ENCODE measurements around the gene CRB1.

Gene CRB1

GRCh38 chr1:197448121-197448779 is 180.2 kb downstream of the CRB1 start:
- DNase-seq (ENCODE audit: low read depth) = no peak
- TF ChIP-seq, protein P1, sequence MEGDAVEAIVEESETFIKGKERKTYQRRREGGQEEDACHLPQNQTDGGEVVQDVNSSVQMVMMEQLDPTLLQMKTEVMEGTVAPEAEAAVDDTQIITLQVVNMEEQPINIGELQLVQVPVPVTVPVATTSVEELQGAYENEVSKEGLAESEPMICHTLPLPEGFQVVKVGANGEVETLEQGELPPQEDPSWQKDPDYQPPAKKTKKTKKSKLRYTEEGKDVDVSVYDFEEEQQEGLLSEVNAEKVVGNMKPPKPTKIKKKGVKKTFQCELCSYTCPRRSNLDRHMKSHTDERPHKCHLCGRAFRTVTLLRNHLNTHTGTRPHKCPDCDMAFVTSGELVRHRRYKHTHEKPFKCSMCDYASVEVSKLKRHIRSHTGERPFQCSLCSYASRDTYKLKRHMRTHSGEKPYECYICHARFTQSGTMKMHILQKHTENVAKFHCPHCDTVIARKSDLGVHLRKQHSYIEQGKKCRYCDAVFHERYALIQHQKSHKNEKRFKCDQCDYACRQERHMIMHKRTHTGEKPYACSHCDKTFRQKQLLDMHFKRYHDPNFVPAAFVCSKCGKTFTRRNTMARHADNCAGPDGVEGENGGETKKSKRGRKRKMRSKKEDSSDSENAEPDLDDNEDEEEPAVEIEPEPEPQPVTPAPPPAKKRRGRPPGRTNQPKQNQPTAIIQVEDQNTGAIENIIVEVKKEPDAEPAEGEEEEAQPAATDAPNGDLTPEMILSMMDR (IDR thresholded peaks at IDR 0.05; ENCODE audit: low read depth, low read length, missing control alignments) = no peak
- in situ Hi-C loops (cut with HindIII; ENCODE audit: low sequenced_read_pairs) = no loop called here
- no peak overlapping the region for H3K4me3 ChIP-seq (ENCODE audit: low read depth, low read length)

GRCh38 chr1:197451381-197451780 is 183.3 kb downstream of the CRB1 start:
- in situ Hi-C loops (cut with HindIII; ENCODE audit: low sequenced_read_pairs) = no loop called here
- DNase-seq (ENCODE audit: low read depth) = no peak
- no peak overlapping the region for H3K4me3 ChIP-seq (ENCODE audit: low read depth, low read length)
- TF ChIP-seq, protein P1 (IDR thresholded peaks at IDR 0.05; ENCODE audit: low read depth, low read length, missing control alignments) = no peak

GRCh38 chr1:197453376-197454058 is 185.5 kb downstream of the CRB1 start:
- no peak for DNase-seq (ENCODE audit: low read depth)
- TF ChIP-seq, protein P1 (IDR thresholded peaks at IDR 0.05; ENCODE audit: low read depth, low read length, missing control alignments) = no peak
- in situ Hi-C loops (cut with HindIII; ENCODE audit: low sequenced_read_pairs) = no loop called here
- H3K4me3 ChIP-seq (ENCODE audit: low read depth, low read length) = no peak overlapping the region

DNA sequence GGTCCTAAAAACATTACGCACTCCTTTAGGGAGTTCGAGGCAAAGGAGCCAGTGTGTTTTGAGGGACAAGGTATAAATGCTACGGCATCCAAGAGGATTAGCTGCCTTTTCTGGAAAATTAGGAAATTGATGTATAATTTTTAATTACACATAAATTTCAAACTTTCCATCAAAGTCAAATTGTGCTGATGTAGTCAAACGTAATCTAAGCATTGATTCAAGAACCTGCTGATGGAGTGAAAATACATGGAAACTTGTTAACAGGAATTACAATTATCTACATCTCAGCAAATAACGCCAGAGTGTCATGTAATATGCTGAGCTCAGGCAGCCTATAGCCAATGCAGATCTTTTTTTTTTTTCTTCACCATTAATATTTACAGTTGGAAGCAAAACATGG is 194.5 kb downstream of the CRB1 start:
- no peak overlapping the region for H3K4me3 ChIP-seq (ENCODE audit: low read depth, low read length)
- no peak for DNase-seq (ENCODE audit: low read depth)
- in situ Hi-C loops (cut with HindIII; ENCODE audit: low sequenced_read_pairs) = no loop called here
- TF ChIP-seq, protein P1 (IDR thresholded peaks at IDR 0.05; ENCODE audit: low read depth, low read length, missing control alignments) = no peak

DNA sequence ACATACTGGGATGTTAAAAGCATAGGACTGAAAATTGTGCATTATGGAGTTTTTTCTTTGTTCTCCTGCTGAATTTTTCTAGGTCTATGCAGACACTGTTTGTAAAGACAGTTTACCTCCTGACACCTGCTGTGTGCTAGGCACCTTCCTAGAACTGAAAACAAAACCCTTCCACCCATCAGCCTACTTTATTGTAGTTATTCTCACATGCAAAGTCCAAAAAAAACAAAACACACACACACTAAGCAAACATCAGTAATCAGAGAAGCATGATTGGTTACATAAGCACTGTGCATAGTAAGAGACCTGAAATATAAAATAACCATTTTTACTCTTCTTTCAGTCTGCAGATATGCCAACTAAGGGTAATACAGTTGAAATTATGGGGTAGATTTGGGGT is 195.1 kb downstream of the CRB1 start:
- TF ChIP-seq, protein P1 (IDR thresholded peaks at IDR 0.05; ENCODE audit: low read depth, low read length, missing control alignments) = no peak
- no peak overlapping the region for H3K4me3 ChIP-seq (ENCODE audit: low read depth, low read length)
- in situ Hi-C loops (cut with HindIII; ENCODE audit: low sequenced_read_pairs) = no loop called here
- DNase-seq (ENCODE audit: low read depth) = no peak

GRCh38 chr1:197464044-197464443 is 196.0 kb downstream of the CRB1 start:
- in situ Hi-C loops (cut with HindIII; ENCODE audit: low sequenced_read_pairs) = no loop called here
- TF ChIP-seq, protein P1 (IDR thresholded peaks at IDR 0.05; ENCODE audit: low read depth, low read length, missing control alignments) = no peak
- peak; percentile 55 for DNase-seq (ENCODE audit: low read depth)
- no peak overlapping the region for H3K4me3 ChIP-seq (ENCODE audit: low read depth, low read length)

Data from astrocyte of the cerebellum (primary cell).